Esophagus muscularis mucosa (tissue), 4 donors: Measurements from ENCODE around the gene TEX101. TPM values are rescaled to one million over a fixed set of nuclear protein-coding genes. Genes with fewer than 3 reads are reported as not detected.

Source experiments
- DNase-seq: peaks from one replicate; pipeline ENCODE4 v3.0.0-alpha.2; 2017; ENCODE audit errors: extremely low spot score
- H3K27ac ChIP-seq, 4 donors: fragments of 200-600 bp; sonication (generic); replicated peaks in 1 of 4; 1 replicate in 3 of 4; 2 replicates in 1 of 4; pipeline ENCODE4 v1.5.1; 2016 to 2019; ENCODE audit warnings: mild to moderate bottlenecking in 1 of 4
- H3K27me3 ChIP-seq, 4 donors: fragments of 200-600 bp; sonication (generic); one replicate each; pipeline versions ENCODE4 v1.5.1 to v1.6.0; 2016 to 2019
- H3K36me3 ChIP-seq, 4 donors: fragments of 200-600 bp; sonication (generic); one replicate each; pipeline ENCODE4 v1.5.1; 2016 to 2019
- H3K4me1 ChIP-seq, 4 donors: fragments of 200-600 bp; sonication (generic); one replicate each; pipeline ENCODE4 v1.5.1; 2016 to 2019
- H3K4me3 ChIP-seq, 4 donors: fragments of 200-600 bp; sonication (generic); 1 replicate in 2 of 4; 2 replicates in 2 of 4; pipeline ENCODE4 v1.5.1; 2016 to 2019; ENCODE audit warnings: mild to moderate bottlenecking in 4 of 4, moderate library complexity in 1 of 4
- H3K9me3 ChIP-seq, 4 donors: fragments of 200-600 bp; sonication (generic); 1 replicate in 3 of 4; 2 replicates in 1 of 4; pipeline ENCODE4 v1.5.1; 2016 to 2019
- EP300 ChIP-seq: sonication (generic); formaldehyde crosslinking; IDR thresholded peaks from one replicate; pipeline ENCODE4 v1.6.1; 2017; ENCODE audit warnings: antibody characterized with exemption
- POLR2A ChIP-seq: fragments of 450-650 bp; IDR thresholded peaks from one replicate; pipeline ENCODE4 v1.6.1; 2017; ENCODE audit warnings: antibody characterized with exemption, moderate library complexity, mild to moderate bottlenecking, low read depth
- POLR2AphosphoS5 ChIP-seq, 2 donors: sonication (generic); formaldehyde crosslinking; IDR thresholded peaks; one replicate each; pipeline ENCODE4 v1.6.1; 2017; ENCODE audit warnings: antibody characterized with exemption in 2 of 2
- WGBS: methylation state at CpG from one replicate; pipeline ENCODE4 v1.1.5; 2018; 5-methylcytosine and 5-hydroxymethylcytosine counted together
- intact Hi-C: fragments of 100-400 bp; cut with DNase I; formaldehyde crosslinking; loops from one replicate; pipeline ENCODE4 v1.15.1; 2023
- total RNA-seq, 4 donors: library from RNA; depleted of rRNA; stranded (reverse); fragments of >200 nt; gene quantifications; one replicate each; pipeline versions ENCODE4 v1.1.0 to v1.2.1, GENCODE V29; 2016
- TF ChIP-seq, protein P1 (sequence below), 3 experiments: fragments of 200-600 bp in 2 of 3; fragments of 450-650 bp in 1 of 3; sonication (generic) in 2 of 3; IDR thresholded peaks; one replicate each; pipeline ENCODE4 v1.5.1; 2017 to 2019; ENCODE audit warnings: antibody characterized with exemption in 3 of 3, mild to moderate bottlenecking in 2 of 3, moderate library complexity in 1 of 3

Gene TEX101
- total RNA-seq, 4 donors from 2014 or later, result not detected

DNA sequence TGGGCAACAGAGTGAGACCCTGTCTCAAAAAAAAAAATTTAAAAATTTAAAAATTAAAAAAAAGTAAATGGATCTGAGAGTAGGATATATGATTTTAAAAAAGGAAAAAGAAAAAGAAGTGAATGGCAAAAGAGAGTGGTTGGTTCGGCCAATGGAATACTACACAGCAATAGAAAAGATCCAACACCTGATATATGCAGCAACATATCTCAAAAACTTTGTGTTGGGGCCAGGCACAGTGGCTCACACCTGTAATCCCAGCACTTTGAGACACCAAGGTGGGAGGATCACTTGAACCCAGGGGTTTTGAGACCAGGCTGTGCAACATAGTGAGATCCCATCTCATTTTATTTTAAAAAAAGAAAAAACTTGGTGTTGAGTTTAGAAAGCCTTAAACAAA lies 52.1 kb downstream of the TEX101 start:
- intact Hi-C loops, result no loop called here
- DNase-seq, result no peak
- no peaks in the 10 kb centered on the region for H3K27me3 ChIP-seq
- H3K9me3 ChIP-seq, result no peaks in the 10 kb centered on the region
- H3K4me3 ChIP-seq, result no peak overlapping the region
- no peak overlapping the region for H3K27ac ChIP-seq
- no peaks in the 10 kb centered on the region for H3K36me3 ChIP-seq
- peaks cover 6 to 30% (median 25%) of the 10 kb centered on the region in 4 donors for H3K4me1 ChIP-seq
- 97% methylated on average over 1 of the region's 1 CpG for WGBS
- TF ChIP-seq POLR2AphosphoS5 (IDR thresholded peaks at IDR 0.05), result no peak

DNA sequence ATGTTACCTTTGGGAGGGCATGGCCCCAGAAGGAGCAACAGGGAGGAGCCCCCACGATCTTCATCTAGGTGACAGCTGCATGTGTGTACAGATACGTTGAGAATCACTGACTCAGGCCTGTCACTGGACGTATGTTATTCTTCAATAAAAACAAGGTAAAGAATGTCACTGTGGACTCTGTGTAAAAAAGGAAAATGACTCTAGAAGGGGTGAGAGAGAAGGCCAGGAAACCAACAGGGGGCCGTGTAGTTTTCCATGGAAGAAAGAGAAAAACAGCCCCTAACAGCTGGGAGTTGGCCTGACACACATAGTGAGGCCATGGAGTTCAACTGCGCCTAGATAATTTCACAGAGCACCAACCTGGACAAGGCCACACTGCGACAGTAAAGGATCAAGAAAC lies 52.6 kb downstream of the TEX101 start:
- intact Hi-C loops, result no loop called here
- Histone ChIP-seq H3K27me3 (no peaks in the 10 kb centered on the region), H3K4me1 (peaks cover 6 to 30% (median 25%) of the 10 kb centered on the region in 4 donors), H3K9me3 (no peaks in the 10 kb centered on the region), H3K4me3 (no peak overlapping the region), H3K36me3 (no peaks in the 10 kb centered on the region), H3K27ac (no peak overlapping the region)
- TF ChIP-seq EP300 (no peak), POLR2AphosphoS5 (IDR thresholded peaks at IDR 0.05) (no peak), POLR2A (no peak)
- TF ChIP-seq, protein P1, sequence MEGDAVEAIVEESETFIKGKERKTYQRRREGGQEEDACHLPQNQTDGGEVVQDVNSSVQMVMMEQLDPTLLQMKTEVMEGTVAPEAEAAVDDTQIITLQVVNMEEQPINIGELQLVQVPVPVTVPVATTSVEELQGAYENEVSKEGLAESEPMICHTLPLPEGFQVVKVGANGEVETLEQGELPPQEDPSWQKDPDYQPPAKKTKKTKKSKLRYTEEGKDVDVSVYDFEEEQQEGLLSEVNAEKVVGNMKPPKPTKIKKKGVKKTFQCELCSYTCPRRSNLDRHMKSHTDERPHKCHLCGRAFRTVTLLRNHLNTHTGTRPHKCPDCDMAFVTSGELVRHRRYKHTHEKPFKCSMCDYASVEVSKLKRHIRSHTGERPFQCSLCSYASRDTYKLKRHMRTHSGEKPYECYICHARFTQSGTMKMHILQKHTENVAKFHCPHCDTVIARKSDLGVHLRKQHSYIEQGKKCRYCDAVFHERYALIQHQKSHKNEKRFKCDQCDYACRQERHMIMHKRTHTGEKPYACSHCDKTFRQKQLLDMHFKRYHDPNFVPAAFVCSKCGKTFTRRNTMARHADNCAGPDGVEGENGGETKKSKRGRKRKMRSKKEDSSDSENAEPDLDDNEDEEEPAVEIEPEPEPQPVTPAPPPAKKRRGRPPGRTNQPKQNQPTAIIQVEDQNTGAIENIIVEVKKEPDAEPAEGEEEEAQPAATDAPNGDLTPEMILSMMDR (IDR thresholded peaks at IDR 0.05), result no peak
- WGBS, result 82% methylated on average over 6 of the region's 6 CpGs
- DNase-seq, result no peak

DNA sequence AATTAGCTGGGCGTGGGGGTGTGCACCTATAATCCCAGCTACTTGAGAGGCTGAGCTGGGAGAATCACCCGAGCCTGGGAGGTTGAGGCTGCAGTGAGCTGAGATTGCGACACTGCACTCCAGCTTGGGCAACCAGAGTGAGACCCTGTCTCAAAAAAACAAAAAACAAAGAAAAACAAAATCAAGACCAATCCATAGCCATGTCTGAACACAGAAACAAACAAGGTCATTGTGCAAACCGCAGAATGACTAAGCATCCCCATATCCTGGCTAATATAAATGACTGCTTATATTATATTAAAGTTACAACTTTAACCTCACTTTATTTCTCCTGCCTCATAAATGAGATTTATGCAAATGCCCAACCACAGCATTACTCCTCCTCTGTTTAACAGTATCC lies 53.0 kb downstream of the TEX101 start:
- TF ChIP-seq, protein P1 (IDR thresholded peaks at IDR 0.05), result no peak
- TF ChIP-seq POLR2A (no peak), POLR2AphosphoS5 (IDR thresholded peaks at IDR 0.05) (no peak), EP300 (no peak)
- intact Hi-C loops, result no loop called here
- H3K9me3 ChIP-seq, result no peaks in the 10 kb centered on the region
- DNase-seq, result no peak
- WGBS, result 71% methylated on average over 4 of the region's 4 CpGs
- no peaks in the 10 kb centered on the region for H3K36me3 ChIP-seq
- H3K4me3 ChIP-seq, result no peak overlapping the region
- H3K27me3 ChIP-seq, result no peaks in the 10 kb centered on the region
- H3K27ac ChIP-seq, result no peak overlapping the region
- H3K4me1 ChIP-seq, result peaks cover 6 to 26% (median 25%) of the 10 kb centered on the region in 4 donors

Other genes with a start within 250 kb of the TEX101 start
- not detected for gene PSG5, start 228.4 kb upstream of the TEX101 start, total RNA-seq
- 1 to 10 TPM in 1 of 4 donors, not detected in 3; 1.2 TPM for gene PSG4, start 209.3 kb upstream of the TEX101 start, total RNA-seq
- gene PSG9, start 145.4 kb upstream of the TEX101 start, total RNA-seq, result not detected
- gene CD177, start 61.2 kb upstream of the TEX101 start, total RNA-seq, result 1 to 10 TPM in 1 of 4 donors, under 1 TPM in 3; 0.42 to 4.3 (median 0.74) TPM
- 1 to 10 TPM in 1 of 4 donors, under 1 TPM in 3; 0.42 to 1.4 (median 0.84) TPM for gene LYPD3, start 50.7 kb downstream of the TEX101 start, total RNA-seq
- 10 to 100 TPM; 10.3 to 16.2 (median 12.6) TPM for gene PHLDB3, start 89.9 kb downstream of the TEX101 start, total RNA-seq
- gene ETHE1, start 112.3 kb downstream of the TEX101 start, total RNA-seq, result 10 to 100 TPM; 48.2 to 63.2 (median 55.9) TPM
- under 1 TPM; 0.66 to 0.97 (median 0.82) TPM for gene ZNF575, start 118.3 kb downstream of the TEX101 start, total RNA-seq
- gene XRCC1, start 160.6 kb downstream of the TEX101 start, total RNA-seq, result 10 to 100 TPM; 21.2 to 27.2 (median 24.4) TPM
- 1 to 10 TPM; 3.3 to 6.2 (median 4.9) TPM for gene PINLYP, start 160.9 kb downstream of the TEX101 start, total RNA-seq
- gene IRGQ, start 181.2 kb downstream of the TEX101 start, total RNA-seq, result 10 to 100 TPM; 20.3 to 36.0 (median 28.6) TPM
- 10 to 100 TPM in 3 of 4 donors, 1 to 10 TPM in 1; 10.0 to 18.6 (median 16.6) TPM for gene ZNF576, start 181.7 kb downstream of the TEX101 start, total RNA-seq
- under 1 TPM; 0.13 to 0.42 (median 0.25) TPM for gene SRRM5, start 197.2 kb downstream of the TEX101 start, total RNA-seq
- 10 to 100 TPM; 33.2 to 61.3 (median 47.8) TPM for gene ZNF428, start 204.7 kb downstream of the TEX101 start, total RNA-seq
- gene CADM4, start 225.0 kb downstream of the TEX101 start, total RNA-seq, result 10 to 100 TPM; 31.6 to 67.9 (median 46.9) TPM